COLO829 (cell line): ENCODE measurements around the gene CEACAM3.
A peak's percentile ranks its signal among the peaks of the same experiment; 100 is the strongest.
"Not testable (repeated sequence)": the region's sequence is repeated elsewhere in the genome, so short reads cannot be mapped to it uniquely, and the experiment has no call there.

Experiments used
- DNase-seq: peaks from one replicate; pipeline ENCODE4 v3.0.0; 2012; ENCODE audit warnings: low spot score

Gene CEACAM3

GRCh38 chr19:41796362-41796761 is at the start of gene CEACAM3:
Gene CEACAM3, plus strand, starts transcription at chr19:41796587. Its CDS starts 91 bp downstream, at chr19:41796678.
- DNase-seq, result no peak

GRCh38 chr19:41746593-41747227 is 49.7 kb upstream of the CEACAM3 start:
- peak; percentile 26 for DNase-seq

- no peak for DNase-seq
Measured at GRCh38 chr19:41748012-41748411, 48.4 kb upstream of the CEACAM3 start.

- DNase-seq, result not testable (repeated sequence)
Measured at GRCh38 chr19:41750248-41751134, 45.9 kb upstream of the CEACAM3 start.

- DNase-seq, result peak; percentile 40
Measured at GRCh38 chr19:41753159-41753558, 43.2 kb upstream of the CEACAM3 start.

GRCh38 chr19:41753936-41754529 is 42.4 kb upstream of the CEACAM3 start:
- DNase-seq, result no peak

GRCh38 chr19:41755328-41755913 is 41.0 kb upstream of the CEACAM3 start, which contains the start of gene CEACAM6:
Gene CEACAM6, plus strand, starts transcription at chr19:41755530. Its CDS starts 109 bp downstream, at chr19:41755639.
- no peak for DNase-seq

GRCh38 chr19:41758846-41759245 is 37.5 kb upstream of the CEACAM3 start:
- no peak for DNase-seq

- no peak for DNase-seq
Measured at GRCh38 chr19:41767115-41767514, 29.3 kb upstream of the CEACAM3 start.

- DNase-seq, result not testable (repeated sequence)
Measured at GRCh38 chr19:41768105-41768504, 28.3 kb upstream of the CEACAM3 start.

- DNase-seq, result no peak
Measured at GRCh38 chr19:41769608-41770007, 26.8 kb upstream of the CEACAM3 start.

GRCh38 chr19:41771410-41771809 is 25.0 kb upstream of the CEACAM3 start:
- DNase-seq, result no peak

- no peak for DNase-seq
Measured at GRCh38 chr19:41774515-41774980, 21.8 kb upstream of the CEACAM3 start.

GRCh38 chr19:41776700-41777099 is 19.7 kb upstream of the CEACAM3 start:
- no peak for DNase-seq

- DNase-seq, result no peak
Measured at GRCh38 chr19:41783612-41784011, 12.8 kb upstream of the CEACAM3 start.

- DNase-seq, result no peak
Measured at GRCh38 chr19:41784312-41784711, 12.1 kb upstream of the CEACAM3 start.

GRCh38 chr19:41784743-41785142 is 11.6 kb upstream of the CEACAM3 start:
- no peak for DNase-seq

- DNase-seq, result peak; percentile 59
Measured at GRCh38 chr19:41785653-41786052, 10.7 kb upstream of the CEACAM3 start.

GRCh38 chr19:41787055-41787454 is 9.3 kb upstream of the CEACAM3 start:
- DNase-seq, result no peak

GRCh38 chr19:41788518-41788917 is 7.9 kb upstream of the CEACAM3 start:
- not testable (repeated sequence) for DNase-seq

- not testable (repeated sequence) for DNase-seq
Measured at GRCh38 chr19:41789053-41789452, 7.3 kb upstream of the CEACAM3 start.
